HL-60 (cell line): Measurements from ENCODE around the gene PUM2.

ENCODE experiments used
- TF ChIP-seq, protein P1 (sequence below): IDR thresholded peaks from one replicate; pipeline ENCODE4 v1.5.1; 2011; ENCODE audit warnings: low read length, control low read depth, inconsistent platforms; ENCODE audit not compliant: insufficient read depth
- TF ChIP-seq, protein P2 (sequence below): IDR thresholded peaks from 2 replicates; pipeline ENCODE4 v1.6.1; 2012; ENCODE audit warnings: low read depth; ENCODE audit not compliant: insufficient replicate concordance

DNA sequence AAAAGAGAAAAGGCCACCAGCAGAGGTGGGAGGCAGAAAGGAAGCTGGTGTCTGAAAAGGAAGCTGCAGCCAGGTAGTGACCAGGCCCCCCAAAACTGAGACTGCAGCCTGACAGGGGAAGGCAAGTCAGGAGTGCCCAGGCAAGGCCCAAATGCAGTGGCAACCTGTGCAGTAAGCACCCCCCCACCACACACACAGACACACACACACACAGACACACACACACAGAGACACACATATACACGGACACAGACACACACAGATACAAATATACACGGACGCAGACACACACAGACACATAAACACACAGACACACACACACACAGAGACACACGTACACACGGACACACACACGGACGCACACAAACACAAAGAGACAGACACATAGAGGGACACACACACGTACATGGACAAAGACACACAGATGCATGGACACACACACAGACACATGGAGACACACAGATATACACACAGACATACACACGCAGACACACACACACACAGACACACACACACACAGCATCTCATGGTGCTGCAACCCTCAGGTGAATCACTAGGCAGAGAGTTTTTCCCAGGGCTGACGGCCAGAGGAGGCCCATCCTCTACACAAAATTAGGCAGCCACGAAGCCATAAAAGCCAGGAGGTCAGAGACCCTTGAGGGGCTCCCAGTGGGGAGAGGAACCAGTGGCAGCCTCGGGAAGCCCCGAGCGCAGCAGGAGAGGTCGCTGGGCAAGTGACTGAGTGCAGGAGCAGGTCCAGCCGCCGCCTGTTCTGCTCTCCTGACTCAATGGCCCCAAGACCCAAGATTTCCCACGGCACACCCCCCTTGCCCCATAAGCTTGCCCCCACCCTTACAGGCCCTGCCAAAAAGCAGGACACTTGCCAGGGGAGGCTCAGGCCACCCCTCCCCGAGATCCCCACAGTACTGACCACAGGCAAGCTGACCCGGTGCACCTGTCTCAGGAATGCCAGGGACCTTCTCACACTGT is 132.0 kb downstream of the PUM2 start:
- TF ChIP-seq, protein P1, sequence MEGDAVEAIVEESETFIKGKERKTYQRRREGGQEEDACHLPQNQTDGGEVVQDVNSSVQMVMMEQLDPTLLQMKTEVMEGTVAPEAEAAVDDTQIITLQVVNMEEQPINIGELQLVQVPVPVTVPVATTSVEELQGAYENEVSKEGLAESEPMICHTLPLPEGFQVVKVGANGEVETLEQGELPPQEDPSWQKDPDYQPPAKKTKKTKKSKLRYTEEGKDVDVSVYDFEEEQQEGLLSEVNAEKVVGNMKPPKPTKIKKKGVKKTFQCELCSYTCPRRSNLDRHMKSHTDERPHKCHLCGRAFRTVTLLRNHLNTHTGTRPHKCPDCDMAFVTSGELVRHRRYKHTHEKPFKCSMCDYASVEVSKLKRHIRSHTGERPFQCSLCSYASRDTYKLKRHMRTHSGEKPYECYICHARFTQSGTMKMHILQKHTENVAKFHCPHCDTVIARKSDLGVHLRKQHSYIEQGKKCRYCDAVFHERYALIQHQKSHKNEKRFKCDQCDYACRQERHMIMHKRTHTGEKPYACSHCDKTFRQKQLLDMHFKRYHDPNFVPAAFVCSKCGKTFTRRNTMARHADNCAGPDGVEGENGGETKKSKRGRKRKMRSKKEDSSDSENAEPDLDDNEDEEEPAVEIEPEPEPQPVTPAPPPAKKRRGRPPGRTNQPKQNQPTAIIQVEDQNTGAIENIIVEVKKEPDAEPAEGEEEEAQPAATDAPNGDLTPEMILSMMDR: no peak
- TF ChIP-seq, protein P2, sequence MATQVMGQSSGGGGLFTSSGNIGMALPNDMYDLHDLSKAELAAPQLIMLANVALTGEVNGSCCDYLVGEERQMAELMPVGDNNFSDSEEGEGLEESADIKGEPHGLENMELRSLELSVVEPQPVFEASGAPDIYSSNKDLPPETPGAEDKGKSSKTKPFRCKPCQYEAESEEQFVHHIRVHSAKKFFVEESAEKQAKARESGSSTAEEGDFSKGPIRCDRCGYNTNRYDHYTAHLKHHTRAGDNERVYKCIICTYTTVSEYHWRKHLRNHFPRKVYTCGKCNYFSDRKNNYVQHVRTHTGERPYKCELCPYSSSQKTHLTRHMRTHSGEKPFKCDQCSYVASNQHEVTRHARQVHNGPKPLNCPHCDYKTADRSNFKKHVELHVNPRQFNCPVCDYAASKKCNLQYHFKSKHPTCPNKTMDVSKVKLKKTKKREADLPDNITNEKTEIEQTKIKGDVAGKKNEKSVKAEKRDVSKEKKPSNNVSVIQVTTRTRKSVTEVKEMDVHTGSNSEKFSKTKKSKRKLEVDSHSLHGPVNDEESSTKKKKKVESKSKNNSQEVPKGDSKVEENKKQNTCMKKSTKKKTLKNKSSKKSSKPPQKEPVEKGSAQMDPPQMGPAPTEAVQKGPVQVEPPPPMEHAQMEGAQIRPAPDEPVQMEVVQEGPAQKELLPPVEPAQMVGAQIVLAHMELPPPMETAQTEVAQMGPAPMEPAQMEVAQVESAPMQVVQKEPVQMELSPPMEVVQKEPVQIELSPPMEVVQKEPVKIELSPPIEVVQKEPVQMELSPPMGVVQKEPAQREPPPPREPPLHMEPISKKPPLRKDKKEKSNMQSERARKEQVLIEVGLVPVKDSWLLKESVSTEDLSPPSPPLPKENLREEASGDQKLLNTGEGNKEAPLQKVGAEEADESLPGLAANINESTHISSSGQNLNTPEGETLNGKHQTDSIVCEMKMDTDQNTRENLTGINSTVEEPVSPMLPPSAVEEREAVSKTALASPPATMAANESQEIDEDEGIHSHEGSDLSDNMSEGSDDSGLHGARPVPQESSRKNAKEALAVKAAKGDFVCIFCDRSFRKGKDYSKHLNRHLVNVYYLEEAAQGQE: no peak
